NCI-H2196 (cell line): ENCODE data around the gene FRMD5.
A peak's percentile ranks its signal among the peaks of the same experiment; 100 is the strongest.

Experiments used
- DNase-seq: peaks from one replicate; lab custom pipeline; 2025; ENCODE audit not compliant: unreplicated experiment; lab: John Stamatoyannopoulos, UW

Gene FRMD5

GRCh38 chr15:44163370-44163769 lies 31.7 kb downstream of the FRMD5 start:
- no peak for DNase-seq

- DNase-seq, result no peak
Measured at GRCh38 chr15:44160796-44161195, 34.3 kb downstream of the FRMD5 start.

- no peak for DNase-seq
Measured at GRCh38 chr15:44159492-44159891, 35.6 kb downstream of the FRMD5 start.

- DNase-seq, result no peak
Measured at GRCh38 chr15:44158111-44158510, 37.0 kb downstream of the FRMD5 start.

GRCh38 chr15:44157679-44158078 lies 37.4 kb downstream of the FRMD5 start:
- DNase-seq, result peak; percentile 17

GRCh38 chr15:44153352-44153751 lies 41.7 kb downstream of the FRMD5 start:
- no peak for DNase-seq

- no peak for DNase-seq
Measured at GRCh38 chr15:44149224-44149623, 45.8 kb downstream of the FRMD5 start.

- no peak for DNase-seq
Measured at GRCh38 chr15:44148580-44148979, 46.5 kb downstream of the FRMD5 start.

GRCh38 chr15:44147636-44148035 lies 47.4 kb downstream of the FRMD5 start:
- DNase-seq, result no peak

GRCh38 chr15:44145495-44145894 lies 49.6 kb downstream of the FRMD5 start:
- DNase-seq, result no peak

GRCh38 chr15:44144992-44145391 lies 50.1 kb downstream of the FRMD5 start:
- DNase-seq, result no peak

GRCh38 chr15:44144184-44144583 lies 50.9 kb downstream of the FRMD5 start:
- DNase-seq, result no peak

GRCh38 chr15:44137750-44138149 lies 57.3 kb downstream of the FRMD5 start:
- peak; percentile 1 for DNase-seq

- DNase-seq, result no peak
Measured at GRCh38 chr15:44136991-44137477, 58.0 kb downstream of the FRMD5 start.

GRCh38 chr15:44132057-44132456 lies 63.0 kb downstream of the FRMD5 start:
- no peak for DNase-seq

GRCh38 chr15:44130778-44131177 lies 64.3 kb downstream of the FRMD5 start:
- DNase-seq, result peak; percentile 0

GRCh38 chr15:44129911-44130310 lies 65.2 kb downstream of the FRMD5 start:
- no peak for DNase-seq

GRCh38 chr15:44128443-44128842 lies 66.6 kb downstream of the FRMD5 start:
- DNase-seq, result no peak

- DNase-seq, result no peak
Measured at GRCh38 chr15:44125879-44126278, 69.2 kb downstream of the FRMD5 start.

- DNase-seq, result peak; percentile 36
Measured at GRCh38 chr15:44102675-44103254, 92.3 kb downstream of the FRMD5 start.

- DNase-seq, result no peak
Measured at GRCh38 chr15:44101944-44102343, 93.1 kb downstream of the FRMD5 start.

- no peak for DNase-seq
Measured at GRCh38 chr15:44101286-44101685, 93.8 kb downstream of the FRMD5 start.

GRCh38 chr15:44099671-44100070 lies 95.4 kb downstream of the FRMD5 start:
- DNase-seq, result no peak
